Caki2 (cell line): ENCODE data around the gene ADAM19. TPM values are rescaled to one million over a fixed set of nuclear protein-coding genes. Genes with fewer than 3 reads are reported as not detected.
"Not testable (repeated sequence)": the region's sequence is repeated elsewhere in the genome, so short reads cannot be mapped to it uniquely, and the experiment has no call there.

ENCODE experiments used
- DNase-seq: peaks from one replicate; pipeline ENCODE4 v3.0.0-alpha.2; 2015; ENCODE audit warnings: low read depth
- in situ Hi-C: cut with HindIII; loops from 2 replicates; pipeline ENCODE4 v1.10.0; 2016; ENCODE audit warnings: low sequenced_read_pairs, low pct_unique_long_range_greater_than_20kb, mixed read lengths
- total RNA-seq: library from RNA; depleted of rRNA; stranded (reverse); fragments of >200 nt; shearing (Covaris generic); gene quantifications from 2 replicates; pipeline ENCODE4 v1.2.3, GENCODE V29; 2014; ENCODE audit warnings: low replicate concordance; rRNA removed

The ADAM19 gene
- total RNA-seq, 1 experiment from 2014 or later, result 9.1 TPM

GRCh38 chr5:157434096-157434495 is 141.5 kb downstream of the ADAM19 start:
- in situ Hi-C loops, result no loop called here
- DNase-seq, result no peak

- DNase-seq, result peak; percentile 76
- in situ Hi-C loops, result no loop called here
Observed at GRCh38 chr5:157431544-157432200, 143.9 kb downstream of the ADAM19 start.

GRCh38 chr5:157429920-157430319 is 145.7 kb downstream of the ADAM19 start:
- in situ Hi-C loops, DNase-seq: not testable (repeated sequence)

Other genes starting within 250 kb of the ADAM19 start
- not detected in 2 replicates for gene NIPAL4, start 115.6 kb downstream of the ADAM19 start, total RNA-seq
- not detected in 2 replicates for gene SOX30, start 76.7 kb upstream of the ADAM19 start, total RNA-seq
- gene C5orf52, start 95.8 kb upstream of the ADAM19 start, total RNA-seq, result not detected in 2 replicates
- 28.8 and 29.0 TPM in 2 replicates for gene THG1L, start 155.6 kb upstream of the ADAM19 start, total RNA-seq
- 1.5 and 3.9 TPM in 2 replicates for gene LSM11, start 167.9 kb upstream of the ADAM19 start, total RNA-seq